NCI-H2196 treated with DMSO at 0.1 percent for 48 hours (cell line): ENCODE results near the gene ACACA.

Source experiments
- DNase-seq: peaks from one replicate; lab custom pipeline; 2025; ENCODE audit not compliant: unreplicated experiment; lab: John Stamatoyannopoulos, UW

Gene ACACA

DNA sequence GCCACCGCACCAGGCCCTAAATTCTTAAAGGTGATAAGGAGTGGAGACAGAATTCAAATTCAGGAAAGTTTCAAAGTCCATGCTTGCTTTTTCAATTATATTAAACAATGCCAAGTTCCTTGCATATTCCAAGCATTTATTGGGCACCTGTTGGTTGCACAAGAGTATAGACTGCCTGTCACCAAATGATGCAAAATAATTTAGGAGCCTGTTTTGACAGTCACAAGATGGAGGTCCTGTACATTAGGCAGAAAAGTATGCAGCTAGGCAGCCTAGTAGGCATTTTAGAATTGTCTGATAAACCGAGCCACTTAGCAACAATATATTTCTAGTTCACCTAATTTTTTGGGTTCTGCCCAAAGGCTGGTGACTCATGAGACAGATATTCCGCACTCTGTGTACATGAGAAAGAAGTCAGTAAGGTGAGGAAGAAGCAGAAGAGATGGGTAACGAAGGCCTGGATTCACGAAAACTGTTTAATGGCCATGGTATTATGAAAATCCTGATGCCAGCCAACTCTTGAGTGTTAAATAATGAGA lies 7.3 kb downstream of the ACACA start:
- no peak for DNase-seq

- DNase-seq = no peak
Observed at GRCh38 chr17:37393352-37393751, 13.3 kb downstream of the ACACA start.

DNA sequence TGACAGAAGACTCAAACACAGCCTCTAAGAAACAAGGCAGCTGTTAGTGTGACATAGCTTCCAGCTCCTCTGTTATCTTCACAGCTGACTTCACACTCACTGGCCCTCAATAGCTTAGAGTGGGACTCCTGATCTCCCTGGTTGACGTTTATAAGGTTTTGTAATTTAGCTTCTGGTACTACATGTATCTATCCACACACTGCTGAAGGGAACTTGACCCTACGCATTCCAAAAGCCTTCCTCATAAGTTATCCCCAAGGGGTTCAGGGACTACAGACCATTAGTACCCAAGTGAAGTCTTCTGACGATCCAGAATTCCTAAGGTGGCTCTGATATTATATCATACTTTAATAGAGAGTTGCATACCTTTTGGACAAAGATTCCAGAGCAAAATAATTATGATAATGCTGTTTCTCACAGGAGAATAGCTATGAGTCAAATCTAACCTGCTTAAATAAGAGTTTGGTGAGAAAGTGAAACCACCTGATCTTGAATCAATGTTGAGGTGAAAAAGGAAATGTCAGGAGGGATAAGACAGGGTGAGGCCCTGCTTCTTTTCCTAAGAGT lies 14.5 kb downstream of the ACACA start:
- no peak for DNase-seq

- no peak for DNase-seq
Observed at GRCh38 chr17:37391146-37391545, 15.5 kb downstream of the ACACA start.

- DNase-seq = no peak
Observed at GRCh38 chr17:37389160-37389559, 17.5 kb downstream of the ACACA start.

- no peak for DNase-seq
Observed at GRCh38 chr17:37388266-37388665, 18.4 kb downstream of the ACACA start.

DNA sequence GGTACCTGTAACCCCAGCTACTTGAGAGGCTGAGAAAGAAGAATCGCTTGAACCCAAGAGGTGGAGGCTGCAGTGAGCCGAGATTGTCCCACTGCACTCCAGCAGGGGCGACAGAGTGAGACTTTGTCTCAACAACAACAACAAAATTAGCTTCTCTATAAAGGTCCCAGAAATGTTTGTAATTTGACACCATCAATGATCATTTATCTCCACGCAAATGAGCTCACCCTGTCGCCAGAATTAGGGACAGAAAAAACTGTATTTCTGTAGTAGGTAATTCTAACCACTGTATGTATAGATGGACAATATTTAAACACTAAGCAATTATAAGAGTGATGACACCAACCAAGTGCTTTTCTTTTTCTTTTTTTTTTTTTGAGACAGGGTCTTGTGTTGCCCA lies 20.2 kb downstream of the ACACA start:
- DNase-seq = no peak

GRCh38 chr17:37385474-37385990 lies 21.1 kb downstream of the ACACA start:
- DNase-seq = no peak

GRCh38 chr17:37384560-37385149 lies 22.0 kb downstream of the ACACA start:
- no peak for DNase-seq

- DNase-seq = no peak
Observed at GRCh38 chr17:37382056-37382455, 24.6 kb downstream of the ACACA start.

DNA sequence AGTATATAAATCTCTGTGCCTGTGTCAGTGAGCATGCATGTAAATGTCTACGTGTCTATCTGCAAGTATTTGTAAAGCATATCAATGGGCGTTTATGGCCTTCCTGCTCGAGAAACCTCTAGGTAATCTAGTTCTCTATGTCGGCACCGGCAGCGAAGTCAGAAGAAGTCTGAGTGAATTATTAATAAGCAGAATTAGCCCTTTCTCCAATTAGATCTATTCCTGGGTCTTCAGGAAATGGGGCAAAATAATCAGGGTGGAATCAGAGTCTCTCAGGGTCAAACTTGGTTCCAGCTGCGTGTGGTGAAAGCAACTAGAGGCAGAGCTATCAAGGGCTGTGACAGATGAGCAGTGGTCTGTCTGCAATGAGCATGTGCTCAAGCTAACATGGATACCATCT lies 30.9 kb downstream of the ACACA start, which contains the start of gene C17orf78:
TSS of gene C17orf78 (plus strand) at position 280 of the 400 bp plus-strand sequence. CDS start at position 388, 108 bp downstream.
- no peak for DNase-seq

- peak; percentile 24 for DNase-seq
Observed at GRCh38 chr17:37373530-37374159, 33.0 kb downstream of the ACACA start.

DNA sequence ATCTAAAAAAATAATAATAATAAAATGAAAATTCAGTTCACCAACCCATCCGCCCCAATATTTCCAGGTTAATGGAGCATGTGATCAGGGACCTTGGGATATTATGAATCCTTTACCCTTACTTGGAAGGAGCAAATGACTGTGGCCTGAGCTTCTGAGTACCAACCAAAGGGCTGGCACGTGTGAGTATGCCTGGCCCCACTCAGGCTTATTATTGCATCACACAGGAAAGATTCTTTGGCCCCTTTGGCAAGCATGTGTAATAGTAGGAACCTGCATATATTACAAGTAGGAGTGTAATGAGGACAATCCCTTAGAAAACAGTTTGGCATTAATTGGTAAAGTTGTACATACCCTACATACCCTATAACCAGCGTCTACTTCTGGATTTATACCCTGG lies 38.1 kb downstream of the ACACA start:
- no peak for DNase-seq

DNA sequence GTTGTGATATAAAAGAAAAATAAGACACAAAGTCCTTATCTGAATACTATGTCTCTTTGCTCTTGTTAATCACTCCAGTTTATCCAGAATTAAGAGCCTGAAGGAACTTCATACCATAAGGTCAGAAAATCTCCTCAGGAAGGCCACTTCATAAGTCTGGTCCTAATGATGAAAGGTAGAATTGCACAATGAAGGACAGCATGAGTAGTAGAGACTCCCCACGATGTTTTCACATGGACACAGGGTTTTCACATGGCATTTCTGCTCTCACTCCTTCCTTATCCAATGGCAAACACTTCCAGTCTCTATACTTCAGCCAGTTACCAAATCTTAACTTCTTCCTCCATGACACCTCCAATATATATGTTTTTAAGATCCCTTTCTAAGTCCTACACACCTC lies 41.0 kb downstream of the ACACA start:
- DNase-seq = no peak

DNA sequence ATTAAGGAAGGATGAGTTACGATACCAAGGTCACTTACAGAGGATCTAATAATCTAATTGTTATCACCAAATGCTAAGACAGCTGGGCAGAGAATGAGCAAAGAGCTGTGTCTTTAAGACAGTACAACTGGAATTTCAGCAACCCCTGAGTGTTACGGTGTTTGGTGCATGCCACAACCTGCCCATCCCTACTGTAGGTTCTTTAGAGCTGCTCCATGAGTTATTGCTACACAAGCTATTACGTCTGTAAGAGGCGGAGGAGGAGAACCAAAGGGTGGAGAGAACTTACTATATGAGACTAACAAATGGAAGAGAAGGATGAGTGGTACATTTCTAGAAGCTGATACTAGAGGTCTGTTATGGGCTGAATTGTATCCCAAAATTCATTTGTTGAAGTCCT lies 45.1 kb downstream of the ACACA start:
- no peak for DNase-seq

GRCh38 chr17:37360632-37361031 lies 46.0 kb downstream of the ACACA start:
- no peak for DNase-seq

- no peak for DNase-seq
Observed at GRCh38 chr17:37359682-37360188, 46.9 kb downstream of the ACACA start.

DNA sequence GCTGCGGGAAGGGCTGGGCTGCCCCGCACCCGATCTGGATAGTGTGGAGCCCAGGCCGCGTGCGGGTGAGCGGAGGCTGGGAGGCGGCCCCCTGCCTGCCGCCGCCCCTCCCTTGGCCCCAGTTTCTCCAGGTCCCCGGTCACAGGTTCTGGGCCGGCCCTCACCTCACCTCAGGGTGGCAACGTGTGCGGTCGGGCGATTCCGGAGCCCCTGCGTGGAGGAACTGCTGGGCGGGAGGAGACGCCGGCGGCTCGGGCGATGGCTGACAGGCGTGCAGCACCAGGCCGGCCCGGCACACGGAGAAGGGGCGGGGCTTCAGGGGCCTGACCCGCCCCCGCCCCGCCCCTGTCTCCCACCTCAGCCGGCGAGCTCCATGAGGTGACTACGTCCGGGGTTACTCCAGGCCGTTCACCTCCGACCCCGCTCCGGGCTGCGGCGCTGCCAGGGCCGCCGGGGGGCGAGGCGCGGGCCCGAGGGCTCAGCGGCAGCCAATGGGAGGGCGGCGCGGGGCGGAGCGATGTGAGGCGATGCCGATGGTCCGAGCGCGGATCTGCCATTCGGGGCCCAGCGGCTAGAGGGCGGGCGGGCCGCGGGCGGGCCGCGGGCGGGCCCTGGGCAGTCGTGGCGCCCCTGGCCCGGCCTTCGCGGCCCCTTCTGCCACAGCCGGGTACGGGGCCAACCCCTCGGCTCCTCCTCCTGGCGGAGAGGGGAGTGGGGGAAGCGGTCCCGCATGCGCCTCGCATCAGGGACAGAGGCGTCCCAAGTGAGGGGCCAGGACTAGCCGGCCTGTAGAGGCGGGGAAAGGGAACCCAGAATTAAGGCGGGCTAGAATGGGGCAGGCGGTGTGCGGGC lies 47.6 kb downstream of the ACACA start:
- peak; percentile 74 for DNase-seq

DNA sequence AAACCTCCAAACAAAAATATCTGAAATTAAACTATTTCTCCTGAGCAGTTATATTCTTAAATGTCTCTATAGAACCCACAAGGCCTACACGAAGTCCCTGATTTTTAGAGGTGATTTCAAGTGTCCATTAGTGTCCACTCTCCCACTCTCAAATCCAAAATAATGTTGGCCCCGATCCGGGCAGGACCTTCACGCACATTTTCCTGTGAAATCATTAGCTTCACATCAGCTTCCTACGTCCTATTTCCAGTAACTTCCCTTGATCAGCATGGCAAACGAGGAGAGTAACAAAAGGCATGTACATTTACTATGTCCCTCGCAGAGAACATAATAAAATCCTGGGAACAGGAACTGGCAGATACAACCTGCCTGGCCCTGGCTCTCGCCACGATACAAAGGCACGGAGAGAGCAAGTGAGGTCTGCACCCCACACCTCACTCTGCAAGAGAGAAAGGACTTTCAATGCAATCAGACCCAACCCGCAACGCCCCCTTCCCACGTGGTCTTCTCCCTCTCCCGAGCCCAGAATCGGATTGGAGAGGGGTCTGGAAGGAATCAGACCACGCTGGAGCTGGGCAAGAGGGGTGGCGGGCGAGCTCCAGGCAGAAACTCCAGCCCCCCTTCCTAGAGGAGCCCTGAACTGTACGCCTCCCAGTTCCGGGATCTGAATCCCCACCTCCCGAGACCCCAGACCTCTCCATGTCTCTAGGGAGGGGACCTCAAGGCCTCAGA lies 48.4 kb downstream of the ACACA start:
- no peak for DNase-seq
